Stomach (tissue), 9 donors: ENCODE data around the gene MMEL1. TPM values are rescaled to one million over a fixed set of nuclear protein-coding genes. Genes with fewer than 3 reads are reported as not detected.

ENCODE experiments used
- DNase-seq, 2 donors: peaks; one replicate each; pipeline versions ENCODE4 v3.0.0 to v3.0.0-alpha.2; 2013 to 2019
- H3K27ac ChIP-seq, 5 donors: fragments of 200-600 bp in 4 of 5; sonication (generic) in 4 of 5; one replicate each; pipeline ENCODE4 v1.5.1; 2013 to 2019; ENCODE audit warnings: mild to moderate bottlenecking in 1 of 5, moderate library complexity in 1 of 5
- H3K27me3 ChIP-seq, 3 donors: fragments of 200-600 bp; sonication (generic); one replicate each; pipeline ENCODE4 v1.5.1; 2017 to 2019; ENCODE audit warnings: mixed run types in 1 of 3
- H3K36me3 ChIP-seq, 4 donors: fragments of 200-600 bp; sonication (generic); 1 replicate in 3 of 4; 2 replicates in 1 of 4; pipeline ENCODE4 v1.5.1; 2016 to 2019
- H3K4me1 ChIP-seq, 4 donors: fragments of 200-600 bp; sonication (generic); one replicate each; pipeline ENCODE4 v1.5.1; 2016 to 2019
- H3K4me3 ChIP-seq, 4 donors: fragments of 200-600 bp; sonication (generic) in 3 of 4; one replicate each; pipeline ENCODE4 v1.5.1; 2016 to 2019; ENCODE audit warnings: mild to moderate bottlenecking in 1 of 4
- H3K9me3 ChIP-seq, 4 donors: fragments of 200-600 bp; sonication (generic); one replicate each; pipeline ENCODE4 v1.5.1; 2016 to 2019
- CTCF ChIP-seq, 7 experiments: fragments of 450-650 bp in 4 of 7; fragments of 200-600 bp in 3 of 7; sonication (generic) in 3 of 7; IDR thresholded peaks; one replicate each; pipeline ENCODE4 v1.5.1; 2016 to 2019; ENCODE audit warnings: antibody characterized with exemption in 7 of 7, control low read depth in 2 of 7, mild to moderate bottlenecking in 1 of 7
- EP300 ChIP-seq: sonication (generic); formaldehyde crosslinking; IDR thresholded peaks from one replicate; pipeline ENCODE4 v1.6.1; 2017; ENCODE audit warnings: antibody characterized with exemption
- POLR2A ChIP-seq, 4 donors: fragments of 450-650 bp; IDR thresholded peaks; one replicate each; pipeline ENCODE4 v1.6.1; 2016; ENCODE audit warnings: antibody characterized with exemption in 4 of 4, control low read depth in 2 of 4, mild to moderate bottlenecking in 1 of 4, moderate library complexity in 1 of 4
- POLR2AphosphoS5 ChIP-seq, 3 donors: sonication (generic); formaldehyde crosslinking; IDR thresholded peaks; one replicate each; pipeline ENCODE4 v1.6.1; 2016; ENCODE audit warnings: antibody characterized with exemption in 3 of 3
- WGBS, 5 donors: extraction: QIAGEN DNeasy Blood & Tissue Kit in 3 of 5; methylation state at CpG; one replicate each; pipeline versions ENCODE4 v1.1.5 to v1.1.7; 2013 to 2018; 5-methylcytosine and 5-hydroxymethylcytosine counted together
- intact Hi-C: fragments of 100-400 bp; cut with DNase I; formaldehyde crosslinking; loops from one replicate; pipeline ENCODE4 v1.15.1; 2023; ENCODE audit warnings: low total_unique reads
- polyA plus RNA-seq, 3 donors: library from polyadenylated mRNA; stranded (reverse); fragments of 200-250 nt; gene quantifications; one replicate each; pipeline ENCODE4 v1.2.3, GENCODE V29; 2013
- total RNA-seq, 5 donors: library from RNA; depleted of rRNA; stranded (reverse); fragments of >200 nt; gene quantifications; one replicate each; pipeline versions ENCODE4 v1.1.0 to v1.2.3, GENCODE V29; 2014 to 2016
- donor health status: healthy with polysubstance abuse.
- donor health status: Bipolar disorder and iron deficiency.
- donor health status: healthy.

Gene MMEL1
- total and polyA plus RNA-seq, 8 donors, result 1.3 to 190 (median 23.6) TPM

- H3K4me3 ChIP-seq, result no peak overlapping the region
- H3K27me3 ChIP-seq, result peaks cover 27 to 96% (median 64%) of the 10 kb centered on the region in 3 donors
- no peaks in the 10 kb centered on the region for H3K36me3 ChIP-seq
- 41 to 68% (median 49%) methylated on average over 6 to 8 of the region's 8 CpGs for WGBS, 5 donors
- no peak overlapping the region for H3K27ac ChIP-seq
- H3K9me3 ChIP-seq, result peaks cover 0 to 7% (median 6%) of the 10 kb centered on the region in 4 donors
- intact Hi-C loops, result no loop called here
- DNase-seq, result no peak
- TF ChIP-seq CTCF (IDR thresholded peaks at IDR 0.05) (no peak), EP300 (no peak), POLR2AphosphoS5 (IDR thresholded peaks at IDR 0.05) (no peak), POLR2A (IDR thresholded peaks at IDR 0.05) (no peak)
- H3K4me1 ChIP-seq, result peaks cover 0 to 21% (median 15%) of the 10 kb centered on the region in 4 donors
These were observed 775 bp downstream of the MMEL1 start for GRCh38 chr1:2632051-2632430.

- Histone ChIP-seq H3K4me1 (peaks cover 0 to 21% (median 15%) of the 10 kb centered on the region in 4 donors), H3K9me3 (peaks cover 0 to under 1% (median 0%) of the 10 kb centered on the region in 4 donors), H3K36me3 (no peaks in the 10 kb centered on the region), H3K27me3 (peaks cover 27 to 96% (median 66%) of the 10 kb centered on the region in 3 donors), H3K4me3 (no peak overlapping the region), H3K27ac (no peak overlapping the region)
- WGBS, 5 donors, result 56 to 70% (median 61%) methylated on average over 24 of the region's 24 CpGs
- peak in 1 of 2 donors; percentile 56 for DNase-seq
- intact Hi-C loops, result no loop called here
- TF ChIP-seq POLR2A (IDR thresholded peaks at IDR 0.05) (no peak), POLR2AphosphoS5 (IDR thresholded peaks at IDR 0.05) (no peak)
These were observed 1.4 kb downstream of the MMEL1 start for GRCh38 chr1:2631136-2632050.

DNA sequence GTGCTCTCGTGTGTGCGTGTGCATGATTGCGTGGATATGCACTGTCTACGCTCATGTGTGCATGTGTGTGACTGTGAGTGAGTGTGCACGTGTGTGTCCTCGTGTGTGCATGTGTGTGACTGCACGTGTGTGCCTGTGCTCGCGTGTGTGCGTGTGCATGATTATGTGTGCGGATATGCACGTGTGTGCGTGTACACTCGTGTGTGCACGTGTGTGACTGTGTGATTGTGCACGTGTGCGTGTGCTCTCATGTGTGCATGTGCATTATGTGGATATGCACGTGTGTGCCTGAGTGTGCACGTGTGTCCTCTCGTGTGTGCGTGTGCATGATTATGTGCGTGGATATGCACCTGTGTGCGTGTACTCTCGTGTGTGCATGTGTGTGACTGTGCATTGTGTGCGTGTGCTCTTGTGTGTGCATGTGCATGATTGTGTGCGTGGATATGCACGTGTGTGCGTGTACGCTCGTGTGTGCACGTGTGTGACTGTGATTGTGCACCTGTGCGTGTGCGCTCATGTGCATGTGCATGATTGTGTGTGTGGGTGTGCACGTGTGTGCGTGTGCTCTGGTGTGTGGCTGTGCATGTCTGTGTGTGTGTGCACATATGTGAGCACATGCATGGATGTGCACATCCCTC is 2.2 kb downstream of the MMEL1 start:
- H3K27me3 ChIP-seq, result peaks cover 27 to 96% (median 72%) of the 10 kb centered on the region in 3 donors
- no peaks in the 10 kb centered on the region for H3K9me3 ChIP-seq
- H3K36me3 ChIP-seq, result no peaks in the 10 kb centered on the region
- DNase-seq, result no peak
- no peak overlapping the region for H3K27ac ChIP-seq
- no peak overlapping the region for H3K4me3 ChIP-seq
- intact Hi-C loops, result no loop called here
- peaks cover 0 to 21% (median 15%) of the 10 kb centered on the region in 4 donors for H3K4me1 ChIP-seq
- 89 to 94% (median 93%) methylated on average over 35 of the region's 35 CpGs for WGBS, 5 donors
- TF ChIP-seq CTCF (IDR thresholded peaks at IDR 0.05) (no peak), EP300 (no peak), POLR2AphosphoS5 (IDR thresholded peaks at IDR 0.05) (no peak), POLR2A (IDR thresholded peaks at IDR 0.05) (no peak)

GRCh38 chr1:2629627-2630497 is 3.0 kb downstream of the MMEL1 start:
- peaks cover 27 to 97% (median 68%) of the 10 kb centered on the region in 3 donors for H3K27me3 ChIP-seq
- TF ChIP-seq EP300, result no peak
- TF ChIP-seq POLR2AphosphoS5 (IDR thresholded peaks at IDR 0.05), result no peak
- no peak for TF ChIP-seq POLR2A (IDR thresholded peaks at IDR 0.05)
- TF ChIP-seq CTCF (IDR thresholded peaks at IDR 0.05), result no peak

More at GRCh38 chr1:2629627-2630497, 3.0 kb downstream of the MMEL1 start:
- H3K9me3 ChIP-seq, result no peaks in the 10 kb centered on the region
- intact Hi-C loops, result no loop called here
- peaks cover 0 to 21% (median 15%) of the 10 kb centered on the region in 4 donors for H3K4me1 ChIP-seq
- no peak overlapping the region for H3K27ac ChIP-seq
- no peak overlapping the region for H3K4me3 ChIP-seq
- H3K36me3 ChIP-seq, result no peaks in the 10 kb centered on the region
- WGBS, 5 donors, result 83 to 91% (median 86%) methylated on average over 19 to 23 of the region's 23 CpGs
- no peak for DNase-seq
